ENCODE measurements around the gene TMEM132A.

TMEM132A gene

GRCh38 chr11:60939301-60939700 lies 15.0 kb downstream of the TMEM132A start:
- DNase-seq (ENCODE audit: low spot score) = no peak

- DNase-seq (ENCODE audit: low spot score) = no peak
Measured at GRCh38 chr11:60939855-60940254, 15.6 kb downstream of the TMEM132A start.

GRCh38 chr11:60941371-60942119 lies 17.3 kb downstream of the TMEM132A start:
- no peak for DNase-seq (ENCODE audit: low spot score)

GRCh38 chr11:60942219-60942618 lies 18.0 kb downstream of the TMEM132A start:
- DNase-seq (ENCODE audit: low spot score) = no peak

GRCh38 chr11:60942970-60943565 lies 18.8 kb downstream of the TMEM132A start:
- no peak for DNase-seq (ENCODE audit: low spot score)

GRCh38 chr11:60944490-60945294 lies 20.4 kb downstream of the TMEM132A start:
- no peak for DNase-seq (ENCODE audit: low spot score)

GRCh38 chr11:60945295-60945667 lies 21.0 kb downstream of the TMEM132A start:
- no peak for DNase-seq (ENCODE audit: low spot score)

GRCh38 chr11:60946601-60947264 lies 22.5 kb downstream of the TMEM132A start:
- no peak for DNase-seq (ENCODE audit: low spot score)

- no peak for DNase-seq (ENCODE audit: low spot score)
Measured at GRCh38 chr11:60947700-60948099, 23.4 kb downstream of the TMEM132A start.

- DNase-seq (ENCODE audit: low spot score) = peak; percentile 41
Measured at GRCh38 chr11:60948250-60948649, 24.0 kb downstream of the TMEM132A start.

- DNase-seq (ENCODE audit: low spot score) = no peak
Measured at GRCh38 chr11:60950024-60950423, 25.8 kb downstream of the TMEM132A start.

GRCh38 chr11:60950933-60951605 lies 26.8 kb downstream of the TMEM132A start:
- DNase-seq (ENCODE audit: low spot score) = no peak

GRCh38 chr11:60951606-60951903 lies 27.3 kb downstream of the TMEM132A start:
- DNase-seq (ENCODE audit: low spot score) = no peak

- peak; percentile 71 for DNase-seq (ENCODE audit: low spot score)
Measured at GRCh38 chr11:60951904-60952741, 27.9 kb downstream of the TMEM132A start, which contains the start of gene SLC15A3. Gene SLC15A3 (minus strand): TSS chr11:60952176. CDS start chr11:60951551, 625 bp downstream.

GRCh38 chr11:60952742-60953170 lies 28.5 kb downstream of the TMEM132A start:
- DNase-seq (ENCODE audit: low spot score) = no peak

GRCh38 chr11:60953781-60954180 lies 29.5 kb downstream of the TMEM132A start:
- DNase-seq (ENCODE audit: low spot score) = no peak

GRCh38 chr11:60954421-60954820 lies 30.2 kb downstream of the TMEM132A start:
- no peak for DNase-seq (ENCODE audit: low spot score)

GRCh38 chr11:60955571-60955970 lies 31.3 kb downstream of the TMEM132A start:
- DNase-seq (ENCODE audit: low spot score) = no peak

- DNase-seq (ENCODE audit: low spot score) = no peak
Measured at GRCh38 chr11:60957188-60957587, 32.9 kb downstream of the TMEM132A start.

- no peak for DNase-seq (ENCODE audit: low spot score)
Measured at GRCh38 chr11:60959431-60959830, 35.2 kb downstream of the TMEM132A start.

- DNase-seq (ENCODE audit: low spot score) = no peak
Measured at GRCh38 chr11:60960405-60960804, 36.1 kb downstream of the TMEM132A start.
